Liver (tissue), 9 donors: ENCODE data around the gene AP5M1. TPM values are rescaled to one million over a fixed set of nuclear protein-coding genes. Genes with fewer than 3 reads are reported as not detected.

Experiments used
- DNase-seq: peaks from one replicate; pipeline ENCODE4 v3.0.0-alpha.2; 2017; ENCODE audit warnings: low spot score
- H3K27ac ChIP-seq, 2 donors: one replicate each; pipeline ENCODE4 v1.7.0; 2013; ENCODE audit warnings: inconsistent platforms in 2 of 2, low read length in 2 of 2, control low read depth in 1 of 2, low read depth in 1 of 2, mild to moderate bottlenecking in 1 of 2
- H3K27me3 ChIP-seq, 4 donors: one replicate each; pipeline versions ENCODE4 v1.6.1 to v1.7.0; 2013; ENCODE audit warnings: low read length in 3 of 4, inconsistent platforms in 1 of 4, mild to moderate bottlenecking in 1 of 4, moderate library complexity in 1 of 4; ENCODE audit not compliant: control insufficient read depth in 4 of 4, insufficient read depth in 4 of 4
- H3K36me3 ChIP-seq, 4 donors: one replicate each; pipeline versions ENCODE4 v1.6.1 to v1.7.0; 2013; ENCODE audit warnings: low read length in 3 of 4, mild to moderate bottlenecking in 3 of 4, low read depth in 1 of 4, moderate library complexity in 1 of 4; ENCODE audit not compliant: control insufficient read depth in 4 of 4, insufficient read depth in 3 of 4
- H3K4me1 ChIP-seq, 4 donors: one replicate each; pipeline versions ENCODE4 v1.6.1 to v1.7.0; 2013; ENCODE audit warnings: low read length in 3 of 4, mild to moderate bottlenecking in 3 of 4, moderate library complexity in 1 of 4; ENCODE audit not compliant: control insufficient read depth in 4 of 4, insufficient read depth in 4 of 4
- H3K4me3 ChIP-seq, 3 donors: one replicate each; pipeline versions ENCODE4 v1.6.1 to v1.7.0; 2013; ENCODE audit warnings: low read length in 3 of 3, control low read depth in 1 of 3, low read depth in 1 of 3, mild to moderate bottlenecking in 1 of 3
- H3K9ac ChIP-seq, 2 donors: one replicate each; pipeline ENCODE4 v1.7.0; 2013; ENCODE audit warnings: low read length in 2 of 2, mild to moderate bottlenecking in 2 of 2, moderate library complexity in 2 of 2, control low read depth in 1 of 2, low read depth in 1 of 2
- H3K9me3 ChIP-seq, 4 donors: one replicate each; pipeline versions ENCODE4 v1.6.1 to v1.7.0; 2013; ENCODE audit warnings: low read length in 3 of 4; ENCODE audit not compliant: control insufficient read depth in 4 of 4
- EGR1 ChIP-seq, 2 donors: IDR thresholded peaks; 2 replicates each; pipeline ENCODE4 v1.6.1; 2016 to 2018; ENCODE audit warnings: antibody characterized with exemption in 2 of 2, low read depth in 2 of 2
- FOXA1 ChIP-seq: IDR thresholded peaks from 2 replicates; pipeline ENCODE4 v1.6.1; 2016; ENCODE audit warnings: antibody characterized with exemption
- FOXA2 ChIP-seq: IDR thresholded peaks from 2 replicates; pipeline ENCODE4 v1.6.1; 2016; ENCODE audit warnings: antibody characterized with exemption
- GABPA ChIP-seq, 2 donors: IDR thresholded peaks in 1 of 2; conservative IDR thresholded peaks in 1 of 2; 2 replicates each; pipeline ENCODE4 v1.6.1; 2016; ENCODE audit warnings: antibody characterized with exemption in 2 of 2, mild to moderate bottlenecking in 1 of 2, moderate library complexity in 1 of 2
- HNF4A ChIP-seq, 2 donors: conservative IDR thresholded peaks; 2 replicates each; pipeline ENCODE4 v1.6.1; 2016; ENCODE audit warnings: antibody characterized with exemption in 2 of 2, mild to moderate bottlenecking in 2 of 2
- HNF4G ChIP-seq: IDR thresholded peaks from 2 replicates; pipeline ENCODE4 v1.6.1; 2016; ENCODE audit warnings: antibody characterized with exemption
- JUND ChIP-seq, 2 donors: IDR thresholded peaks; 2 replicates each; pipeline ENCODE4 v1.6.1; 2016; ENCODE audit warnings: antibody characterized with exemption in 2 of 2
- NR2F2 ChIP-seq: IDR thresholded peaks from 2 replicates; pipeline ENCODE4 v1.6.1; 2016; ENCODE audit warnings: antibody characterized with exemption
- RAD21 ChIP-seq, 2 donors: IDR thresholded peaks; 2 replicates each; pipeline ENCODE4 v1.6.1; 2016; ENCODE audit warnings: antibody characterized with exemption in 2 of 2, mild to moderate bottlenecking in 2 of 2
- RXRA ChIP-seq, 2 donors: IDR thresholded peaks; 2 replicates each; pipeline ENCODE4 v1.6.1; 2017 to 2018; ENCODE audit warnings: antibody characterized with exemption in 2 of 2, mild to moderate bottlenecking in 1 of 2
- TAF1 ChIP-seq: conservative IDR thresholded peaks from 2 replicates; pipeline ENCODE4 v1.6.1; 2016; ENCODE audit warnings: antibody characterized with exemption, mild to moderate bottlenecking
- YY1 ChIP-seq: IDR thresholded peaks from 2 replicates; pipeline ENCODE4 v1.6.1; 2016; ENCODE audit warnings: antibody characterized with exemption, mild to moderate bottlenecking
- WGBS: extraction: QIAGEN DNeasy Blood & Tissue Kit; methylation state at CpG from one replicate; pipeline ENCODE4 v1.1.7; 2013; 5-methylcytosine and 5-hydroxymethylcytosine counted together
- polyA plus RNA-seq, 2 donors: library from polyadenylated mRNA; stranded (reverse) in 1 of 2; unstranded in 1 of 2; fragments of 200-250 nt in 1 of 2; fragments of >200 nt in 1 of 2; fragmentation: Nextera tagmentation in 1 of 2; extraction: Ambion mirVana in 1 of 2; gene quantifications; one replicate each; pipeline versions ENCODE4 v1.2.1 to v1.2.3, GENCODE V29; 2013 to 2015
- total RNA-seq, 2 donors: library from RNA; depleted of rRNA; stranded (reverse); fragments of >200 nt; gene quantifications; one replicate each; pipeline ENCODE4 v1.2.3, GENCODE V29; 2014
- TF ChIP-seq, protein P1 (sequence below): IDR thresholded peaks from 2 replicates; pipeline ENCODE4 v1.6.1; 2016; ENCODE audit warnings: antibody characterized with exemption
- TF ChIP-seq, protein P2 (sequence below): IDR thresholded peaks from 2 replicates; pipeline ENCODE4 v1.6.1; 2016; ENCODE audit warnings: antibody characterized with exemption
- TF ChIP-seq, protein P3 (sequence below): fragments of 150-350 bp; IDR thresholded peaks from 2 replicates; pipeline ENCODE4 v1.5.1; 2017; ENCODE audit warnings: improper control_type of control experiment, low read depth, low read length; ENCODE audit not compliant: missing input control
- TF ChIP-seq, protein P4 (sequence below): IDR thresholded peaks from 2 replicates; pipeline ENCODE4 v1.6.1; 2016; ENCODE audit warnings: antibody characterized with exemption
- TF ChIP-seq, protein P5 (sequence below): IDR thresholded peaks from 2 replicates; pipeline ENCODE4 v1.6.1; 2016; ENCODE audit warnings: antibody characterized with exemption, mild to moderate bottlenecking
- donor health status: healthy.
- donor health status: healthy.
- donor health status: healthy.
- donor health status: healthy.
- donor health status: healthy.

AP5M1 gene
- total and polyA plus RNA-seq, 4 donors, result 11.8 to 17.5 (median 14.5) TPM

DNA sequence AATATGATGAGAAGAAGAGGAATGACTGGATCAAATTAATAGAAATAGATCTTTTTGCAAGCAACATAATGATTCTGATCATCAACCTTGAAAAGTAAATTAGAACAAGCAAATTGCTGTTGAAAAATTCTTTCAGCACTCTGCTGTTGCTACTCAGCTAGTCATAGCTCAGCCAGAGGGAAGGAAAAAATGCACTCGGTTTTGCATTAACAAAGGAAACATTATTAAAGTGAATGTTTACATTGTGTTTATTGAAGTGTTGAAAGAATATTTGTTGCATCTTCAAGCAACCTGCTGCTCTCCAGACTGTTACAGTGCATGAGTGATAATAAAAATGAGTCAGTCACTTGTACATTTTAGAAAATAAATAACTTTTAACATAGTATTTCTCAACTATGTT is 26.5 kb downstream of the AP5M1 start:
- Histone ChIP-seq H3K9me3 (no peaks in the 10 kb centered on the region), H3K4me3 (no peak overlapping the region), H3K36me3 (peaks cover 0 to 5% (median 0%) of the 10 kb centered on the region in 4 donors), H3K27me3 (no peaks in the 10 kb centered on the region), H3K4me1 (peaks cover 0 to 2% (median under 1%) of the 10 kb centered on the region in 4 donors), H3K9ac (no peak overlapping the region), H3K27ac (no peak overlapping the region)
- no peak for DNase-seq
- TF ChIP-seq GABPA (IDR thresholded peaks at IDR 0.05 in 1 of 2, conservative IDR thresholded peaks at IDR 0.05 in 1 of 2), result no peak
- TF ChIP-seq, protein P1, sequence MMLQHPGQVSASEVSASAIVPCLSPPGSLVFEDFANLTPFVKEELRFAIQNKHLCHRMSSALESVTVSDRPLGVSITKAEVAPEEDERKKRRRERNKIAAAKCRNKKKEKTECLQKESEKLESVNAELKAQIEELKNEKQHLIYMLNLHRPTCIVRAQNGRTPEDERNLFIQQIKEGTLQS, result no peak
- TF ChIP-seq, protein P2, sequence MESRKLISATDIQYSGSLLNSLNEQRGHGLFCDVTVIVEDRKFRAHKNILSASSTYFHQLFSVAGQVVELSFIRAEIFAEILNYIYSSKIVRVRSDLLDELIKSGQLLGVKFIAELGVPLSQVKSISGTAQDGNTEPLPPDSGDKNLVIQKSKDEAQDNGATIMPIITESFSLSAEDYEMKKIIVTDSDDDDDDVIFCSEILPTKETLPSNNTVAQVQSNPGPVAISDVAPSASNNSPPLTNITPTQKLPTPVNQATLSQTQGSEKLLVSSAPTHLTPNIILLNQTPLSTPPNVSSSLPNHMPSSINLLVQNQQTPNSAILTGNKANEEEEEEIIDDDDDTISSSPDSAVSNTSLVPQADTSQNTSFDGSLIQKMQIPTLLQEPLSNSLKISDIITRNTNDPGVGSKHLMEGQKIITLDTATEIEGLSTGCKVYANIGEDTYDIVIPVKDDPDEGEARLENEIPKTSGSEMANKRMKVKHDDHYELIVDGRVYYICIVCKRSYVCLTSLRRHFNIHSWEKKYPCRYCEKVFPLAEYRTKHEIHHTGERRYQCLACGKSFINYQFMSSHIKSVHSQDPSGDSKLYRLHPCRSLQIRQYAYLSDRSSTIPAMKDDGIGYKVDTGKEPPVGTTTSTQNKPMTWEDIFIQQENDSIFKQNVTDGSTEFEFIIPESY, result no peak
- no peak for TF ChIP-seq YY1
- no peak for TF ChIP-seq RXRA (IDR thresholded peaks at IDR 0.05)
- TF ChIP-seq, protein P3, sequence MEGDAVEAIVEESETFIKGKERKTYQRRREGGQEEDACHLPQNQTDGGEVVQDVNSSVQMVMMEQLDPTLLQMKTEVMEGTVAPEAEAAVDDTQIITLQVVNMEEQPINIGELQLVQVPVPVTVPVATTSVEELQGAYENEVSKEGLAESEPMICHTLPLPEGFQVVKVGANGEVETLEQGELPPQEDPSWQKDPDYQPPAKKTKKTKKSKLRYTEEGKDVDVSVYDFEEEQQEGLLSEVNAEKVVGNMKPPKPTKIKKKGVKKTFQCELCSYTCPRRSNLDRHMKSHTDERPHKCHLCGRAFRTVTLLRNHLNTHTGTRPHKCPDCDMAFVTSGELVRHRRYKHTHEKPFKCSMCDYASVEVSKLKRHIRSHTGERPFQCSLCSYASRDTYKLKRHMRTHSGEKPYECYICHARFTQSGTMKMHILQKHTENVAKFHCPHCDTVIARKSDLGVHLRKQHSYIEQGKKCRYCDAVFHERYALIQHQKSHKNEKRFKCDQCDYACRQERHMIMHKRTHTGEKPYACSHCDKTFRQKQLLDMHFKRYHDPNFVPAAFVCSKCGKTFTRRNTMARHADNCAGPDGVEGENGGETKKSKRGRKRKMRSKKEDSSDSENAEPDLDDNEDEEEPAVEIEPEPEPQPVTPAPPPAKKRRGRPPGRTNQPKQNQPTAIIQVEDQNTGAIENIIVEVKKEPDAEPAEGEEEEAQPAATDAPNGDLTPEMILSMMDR, result no peak
- TF ChIP-seq, protein P4, sequence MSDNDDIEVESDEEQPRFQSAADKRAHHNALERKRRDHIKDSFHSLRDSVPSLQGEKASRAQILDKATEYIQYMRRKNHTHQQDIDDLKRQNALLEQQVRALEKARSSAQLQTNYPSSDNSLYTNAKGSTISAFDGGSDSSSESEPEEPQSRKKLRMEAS, result no peak
- TF ChIP-seq FOXA2, result no peak
- no peak for TF ChIP-seq JUND (IDR thresholded peaks at IDR 0.05)
- TF ChIP-seq EGR1 (IDR thresholded peaks at IDR 0.05; ENCODE audit: low read depth in 2 of 2), result no peak
- no peak for TF ChIP-seq NR2F2
- no peak for TF ChIP-seq RAD21 (IDR thresholded peaks at IDR 0.05)
- TF ChIP-seq HNF4A (conservative IDR thresholded peaks at IDR 0.05), result no peak
- TF ChIP-seq, protein P5, sequence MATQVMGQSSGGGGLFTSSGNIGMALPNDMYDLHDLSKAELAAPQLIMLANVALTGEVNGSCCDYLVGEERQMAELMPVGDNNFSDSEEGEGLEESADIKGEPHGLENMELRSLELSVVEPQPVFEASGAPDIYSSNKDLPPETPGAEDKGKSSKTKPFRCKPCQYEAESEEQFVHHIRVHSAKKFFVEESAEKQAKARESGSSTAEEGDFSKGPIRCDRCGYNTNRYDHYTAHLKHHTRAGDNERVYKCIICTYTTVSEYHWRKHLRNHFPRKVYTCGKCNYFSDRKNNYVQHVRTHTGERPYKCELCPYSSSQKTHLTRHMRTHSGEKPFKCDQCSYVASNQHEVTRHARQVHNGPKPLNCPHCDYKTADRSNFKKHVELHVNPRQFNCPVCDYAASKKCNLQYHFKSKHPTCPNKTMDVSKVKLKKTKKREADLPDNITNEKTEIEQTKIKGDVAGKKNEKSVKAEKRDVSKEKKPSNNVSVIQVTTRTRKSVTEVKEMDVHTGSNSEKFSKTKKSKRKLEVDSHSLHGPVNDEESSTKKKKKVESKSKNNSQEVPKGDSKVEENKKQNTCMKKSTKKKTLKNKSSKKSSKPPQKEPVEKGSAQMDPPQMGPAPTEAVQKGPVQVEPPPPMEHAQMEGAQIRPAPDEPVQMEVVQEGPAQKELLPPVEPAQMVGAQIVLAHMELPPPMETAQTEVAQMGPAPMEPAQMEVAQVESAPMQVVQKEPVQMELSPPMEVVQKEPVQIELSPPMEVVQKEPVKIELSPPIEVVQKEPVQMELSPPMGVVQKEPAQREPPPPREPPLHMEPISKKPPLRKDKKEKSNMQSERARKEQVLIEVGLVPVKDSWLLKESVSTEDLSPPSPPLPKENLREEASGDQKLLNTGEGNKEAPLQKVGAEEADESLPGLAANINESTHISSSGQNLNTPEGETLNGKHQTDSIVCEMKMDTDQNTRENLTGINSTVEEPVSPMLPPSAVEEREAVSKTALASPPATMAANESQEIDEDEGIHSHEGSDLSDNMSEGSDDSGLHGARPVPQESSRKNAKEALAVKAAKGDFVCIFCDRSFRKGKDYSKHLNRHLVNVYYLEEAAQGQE, result no peak
- no peak for TF ChIP-seq HNF4G
- no peak for TF ChIP-seq TAF1
- WGBS, result 56% methylated on average over 1 of the region's 1 CpG

DNA sequence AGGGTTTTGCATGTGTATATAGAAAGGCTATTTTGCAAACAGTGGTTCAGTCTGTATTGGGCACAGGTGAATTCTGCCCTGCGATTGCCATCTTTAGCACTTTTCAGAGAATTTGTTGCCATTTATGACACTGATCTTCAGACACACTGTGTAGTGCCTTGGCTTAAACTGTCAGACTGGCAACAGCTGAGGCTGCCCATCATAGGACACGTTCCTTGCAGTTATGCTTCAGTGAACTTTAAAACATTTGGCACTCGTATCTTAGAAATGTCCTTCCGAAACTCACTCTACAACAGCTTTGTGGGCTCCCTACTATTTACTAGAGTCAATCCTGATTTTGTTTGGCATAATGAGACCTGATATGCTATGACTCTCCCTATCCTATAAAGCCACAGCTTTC is 29.1 kb downstream of the AP5M1 start:
- no peaks in the 10 kb centered on the region for H3K36me3 ChIP-seq

More for the DNA sequence above, 29.1 kb downstream of the AP5M1 start:
- Histone ChIP-seq H3K27me3 (no peaks in the 10 kb centered on the region), H3K27ac (no peak overlapping the region), H3K4me3 (no peak overlapping the region), H3K9me3 (no peaks in the 10 kb centered on the region), H3K4me1 (no peaks in the 10 kb centered on the region), H3K9ac (no peak overlapping the region)
- DNase-seq, result no peak
- TF ChIP-seq FOXA1, result no peak
- 95% methylated on average over 4 of the region's 4 CpGs for WGBS
